Activated CD4-positive, alpha-beta memory T cell treated with anti-CD3 and anti-CD28 coated beads for 36 hours (primary cell): ENCODE measurements around the gene HLCS. TPM values are rescaled to one million over a fixed set of nuclear protein-coding genes. Genes with fewer than 3 reads are reported as not detected.

ENCODE experiments used
- CTCF ChIA-PET: fragments of 350-600 bp; sonication (Branson Sonifier 250); formaldehyde crosslinking; loops from one replicate; lab custom pipeline; 2021; ENCODE audit warnings: antibody characterized with exemption, inconsistent platforms; lab: Charles Lee
- POLR2A ChIA-PET: fragments of 350-600 bp; sonication (Branson Sonifier 250); formaldehyde crosslinking; loops from one replicate; lab custom pipeline; 2021; ENCODE audit warnings: antibody characterized with exemption; lab: Charles Lee
- DNase-seq: peaks from one replicate; pipeline ENCODE4 v3.0.0-alpha.2; 2020
- H3K27ac Mint-ChIP-seq: one replicate; pipeline ENCODE4 v1.8.0; 2021; ENCODE audit warnings: mixed read lengths
- H3K27me3 Mint-ChIP-seq: one replicate; pipeline ENCODE4 v1.8.0; 2021; ENCODE audit warnings: mixed read lengths
- H3K36me3 Mint-ChIP-seq: one replicate; pipeline ENCODE4 v1.8.0; 2021; ENCODE audit warnings: mixed read lengths
- H3K4me1 Mint-ChIP-seq: one replicate; pipeline ENCODE4 v1.8.0; 2021; ENCODE audit warnings: low read depth, mixed read lengths
- H3K4me3 Mint-ChIP-seq: one replicate; pipeline ENCODE4 v1.8.0; 2021; ENCODE audit warnings: mild to moderate bottlenecking, mixed read lengths
- H3K9me3 Mint-ChIP-seq: one replicate; pipeline ENCODE4 v1.8.0; 2021; ENCODE audit warnings: mixed read lengths
- intact Hi-C: fragments of 100-400 bp; cut with micrococcal nuclease; formaldehyde crosslinking; loops from one replicate; pipeline ENCODE4 v1.15.1; 2023
- total RNA-seq, 2 experiments: library from RNA; stranded (reverse); gene quantifications; one replicate each; pipeline ENCODE4 v1.2.3, GENCODE V29; 2021

HLCS gene
- total RNA-seq, 2 experiments from 2014 or later, result 12.7 to 17.5 TPM

DNA sequence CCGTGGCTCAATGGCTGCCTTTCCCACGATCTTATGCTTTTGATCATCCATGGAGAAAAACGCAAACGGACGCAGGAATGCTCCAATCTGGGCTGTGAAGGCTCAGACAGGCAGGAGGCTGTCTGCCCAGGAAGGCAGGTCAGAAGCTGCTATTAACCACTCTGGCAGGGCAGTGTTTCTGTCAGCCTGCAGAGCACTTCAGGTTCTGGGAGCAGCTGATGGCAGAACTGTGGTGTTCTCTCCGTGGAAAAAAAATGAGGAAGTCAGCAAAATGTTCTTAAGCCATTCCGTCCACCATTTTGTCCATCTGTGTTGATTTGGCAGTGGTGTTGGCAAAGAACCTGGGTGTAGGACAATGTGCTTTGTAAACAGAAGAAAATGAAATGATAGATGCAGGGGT lies 175.9 kb downstream of the HLCS start:
- CTCF ChIA-PET, result no interaction called here
- H3K9me3 Mint-ChIP-seq, result no peaks in the 10 kb centered on the region

DNA sequence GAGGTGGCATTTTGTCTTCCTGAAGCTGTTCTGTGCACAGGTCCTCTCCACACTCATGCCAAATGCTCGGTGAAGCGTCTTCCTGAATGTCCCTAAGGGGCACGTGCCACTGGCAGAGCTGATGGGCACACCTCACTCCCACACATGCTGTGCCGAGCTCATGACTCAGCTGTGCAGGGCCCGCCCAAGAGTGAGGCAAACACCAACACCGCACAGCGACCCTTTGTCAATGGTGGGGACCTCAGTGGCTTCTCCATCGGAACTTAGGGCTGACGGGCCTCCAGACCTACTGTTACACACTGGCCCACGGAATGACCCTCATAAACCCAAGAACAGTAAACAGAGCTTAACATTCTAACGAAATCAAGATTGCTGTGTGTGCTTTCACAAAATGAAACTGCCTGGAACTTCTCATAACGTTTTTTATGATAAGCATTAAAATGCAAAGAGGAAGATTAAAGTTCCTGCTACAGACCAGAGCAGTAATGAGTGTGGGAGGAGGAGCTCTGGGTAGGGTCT lies 178.3 kb downstream of the HLCS start:
- ChIA-PET POLR2A (no interaction called here), CTCF (interaction anchor here (0.5 to 1.2 kb wide), 2 partner anchors 129 to 178 kb away, joined by 3 read pairs; no protein-coding TSS in a partner anchor)
- no peaks in the 10 kb centered on the region for H3K9me3 Mint-ChIP-seq
- H3K4me1 Mint-ChIP-seq, result no peaks in the 10 kb centered on the region
- H3K36me3 Mint-ChIP-seq, result peaks cover 4% of the 10 kb centered on the region
- intact Hi-C loops, result no loop called here
- no peak overlapping the region for H3K27ac Mint-ChIP-seq
- no peak overlapping the region for H3K4me3 Mint-ChIP-seq
- no peak for DNase-seq
- H3K27me3 Mint-ChIP-seq, result no peaks in the 10 kb centered on the region

More for the DNA sequence above, 175.9 kb downstream of the HLCS start:
- no peak for DNase-seq
- POLR2A ChIA-PET, result no interaction called here
- no peaks in the 10 kb centered on the region for H3K4me1 Mint-ChIP-seq
- intact Hi-C loops, result no loop called here
- no peaks in the 10 kb centered on the region for H3K27me3 Mint-ChIP-seq
- no peak overlapping the region for H3K27ac Mint-ChIP-seq
- peaks cover 11% of the 10 kb centered on the region for H3K36me3 Mint-ChIP-seq
- no peak overlapping the region for H3K4me3 Mint-ChIP-seq

DNA sequence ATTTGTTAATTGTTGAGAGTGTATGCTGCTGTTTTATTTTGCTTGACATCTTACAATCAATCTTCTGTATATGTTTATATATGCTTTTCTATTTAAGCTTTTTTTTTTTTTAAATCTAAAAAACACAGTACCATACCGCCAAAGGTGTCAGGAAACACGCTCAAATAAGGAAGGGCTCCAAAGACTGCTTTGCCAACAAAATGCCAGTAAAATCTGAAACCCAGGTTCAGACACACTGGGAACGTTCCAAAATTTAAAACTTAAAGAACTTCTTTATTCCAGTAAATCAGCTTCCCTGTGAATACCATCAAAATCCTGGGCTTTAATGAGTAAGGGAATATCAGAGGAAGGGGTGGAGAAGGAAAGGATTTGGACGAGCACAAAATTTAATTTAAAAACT lies 180.3 kb downstream of the HLCS start:
- CTCF ChIA-PET, result interaction anchor here (0.6 kb wide), 1 partner anchor 57 kb away, joined by 3 read pairs; no protein-coding TSS in a partner anchor

DNA sequence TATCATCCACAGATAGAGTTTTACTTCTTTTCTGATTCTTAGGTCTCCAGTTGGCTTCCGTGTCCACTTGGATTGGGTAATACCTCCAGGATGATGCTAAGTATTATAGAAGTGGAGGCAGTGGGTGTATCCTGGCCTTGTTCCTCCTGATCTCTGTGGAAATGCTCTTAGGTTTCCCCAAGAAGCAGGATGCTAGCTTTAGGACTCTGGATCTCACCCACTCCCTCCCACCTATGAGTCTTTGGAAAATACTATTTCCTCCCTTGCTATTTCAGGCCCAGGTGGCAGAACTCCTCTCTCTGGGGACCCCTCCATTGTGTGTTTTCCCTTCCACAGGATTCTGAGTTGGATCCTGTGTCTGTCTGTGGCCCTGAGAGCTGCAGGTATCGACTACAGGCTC lies 180.9 kb downstream of the HLCS start:
- Mint-ChIP-seq H3K36me3 (peaks cover under 1% of the 10 kb centered on the region), H3K27me3 (no peaks in the 10 kb centered on the region)
- CTCF ChIA-PET, result interaction anchor here (0.6 kb wide), 1 partner anchor 58 kb away, joined by 3 read pairs; no protein-coding TSS in a partner anchor

More for the DNA sequence above, 180.3 kb downstream of the HLCS start:
- no peaks in the 10 kb centered on the region for H3K27me3 Mint-ChIP-seq
- no peak for DNase-seq
- H3K4me3 Mint-ChIP-seq, result no peak overlapping the region
- intact Hi-C loops, result no loop called here
- H3K27ac Mint-ChIP-seq, result no peak overlapping the region
- H3K9me3 Mint-ChIP-seq, result no peaks in the 10 kb centered on the region
- H3K4me1 Mint-ChIP-seq, result no peaks in the 10 kb centered on the region
- peaks cover 4% of the 10 kb centered on the region for H3K36me3 Mint-ChIP-seq
- POLR2A ChIA-PET, result no interaction called here

DNA sequence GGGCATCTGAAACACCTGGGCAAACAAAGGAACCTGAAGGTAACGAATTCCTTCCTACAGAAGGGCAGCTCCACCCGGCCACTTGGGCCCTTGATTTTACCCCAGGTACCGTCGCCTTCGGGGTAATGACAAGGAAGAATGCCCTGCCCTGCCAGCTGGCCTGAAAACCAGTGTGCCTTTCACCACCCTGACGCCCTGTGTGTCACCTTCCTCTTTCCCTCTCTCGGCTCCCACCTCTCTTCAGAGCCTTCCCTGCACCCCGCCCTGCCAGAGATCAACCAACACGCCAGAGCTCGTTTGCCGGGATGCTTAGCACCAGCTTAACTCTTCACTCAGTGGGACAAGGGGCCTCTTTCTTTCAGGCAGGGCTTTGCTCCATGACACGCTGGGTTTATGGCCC lies 181.5 kb downstream of the HLCS start:
- Mint-ChIP-seq H3K27ac (no peak overlapping the region), H3K36me3 (no peaks in the 10 kb centered on the region), H3K4me3 (no peak overlapping the region), H3K4me1 (no peaks in the 10 kb centered on the region), H3K9me3 (no peaks in the 10 kb centered on the region), H3K27me3 (no peaks in the 10 kb centered on the region)
- ChIA-PET CTCF (no interaction called here), POLR2A (no interaction called here)
- intact Hi-C loops, result no loop called here
- no peak for DNase-seq

More for the DNA sequence above, 180.9 kb downstream of the HLCS start:
- H3K9me3 Mint-ChIP-seq, result no peaks in the 10 kb centered on the region
- H3K4me1 Mint-ChIP-seq, result no peaks in the 10 kb centered on the region
- H3K27ac Mint-ChIP-seq, result no peak overlapping the region
- no peak for DNase-seq
- H3K4me3 Mint-ChIP-seq, result no peak overlapping the region
- intact Hi-C loops, result no loop called here
- POLR2A ChIA-PET, result no interaction called here

DNA sequence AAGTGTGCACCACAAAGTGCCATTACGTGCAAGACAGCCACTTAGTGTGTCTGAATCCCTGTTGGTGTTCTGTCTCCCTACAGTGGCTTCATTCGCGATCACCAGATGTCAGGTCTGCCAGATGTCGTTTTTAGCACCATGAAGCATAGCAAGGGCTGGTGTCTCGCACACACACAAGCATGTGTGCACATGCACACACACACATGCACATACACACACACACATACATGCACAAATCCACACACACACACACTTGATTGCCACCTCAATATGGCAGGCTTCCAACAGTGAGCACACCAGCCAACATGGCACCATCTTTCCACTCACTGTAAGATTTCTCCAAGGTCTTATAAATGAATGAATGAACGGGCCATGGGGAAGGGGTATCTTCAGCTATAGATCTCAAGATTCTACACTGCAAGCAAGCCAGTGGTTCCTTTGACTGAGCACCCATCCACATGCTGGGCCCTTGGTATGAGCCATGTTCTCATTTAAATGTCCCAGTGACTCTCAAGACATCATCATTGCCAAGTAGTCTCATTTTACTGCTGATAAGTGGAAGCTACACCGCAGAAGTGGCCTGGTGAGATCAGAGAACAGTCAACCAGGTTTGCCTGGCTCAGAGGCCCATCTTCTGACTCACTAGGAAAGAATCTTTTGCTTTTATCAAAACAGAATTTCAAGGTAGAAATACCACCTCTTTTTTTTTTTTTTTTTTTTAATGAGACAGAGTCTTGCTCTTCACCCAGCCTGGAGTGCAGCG lies 182.7 kb downstream of the HLCS start:
- Mint-ChIP-seq H3K4me3 (no peak overlapping the region), H3K36me3 (no peaks in the 10 kb centered on the region), H3K9me3 (no peaks in the 10 kb centered on the region), H3K4me1 (no peaks in the 10 kb centered on the region), H3K27ac (no peak overlapping the region), H3K27me3 (no peaks in the 10 kb centered on the region)
- intact Hi-C loops, result no loop called here
- ChIA-PET CTCF (no interaction called here), POLR2A (no interaction called here)
- peak; percentile 22 for DNase-seq

DNA sequence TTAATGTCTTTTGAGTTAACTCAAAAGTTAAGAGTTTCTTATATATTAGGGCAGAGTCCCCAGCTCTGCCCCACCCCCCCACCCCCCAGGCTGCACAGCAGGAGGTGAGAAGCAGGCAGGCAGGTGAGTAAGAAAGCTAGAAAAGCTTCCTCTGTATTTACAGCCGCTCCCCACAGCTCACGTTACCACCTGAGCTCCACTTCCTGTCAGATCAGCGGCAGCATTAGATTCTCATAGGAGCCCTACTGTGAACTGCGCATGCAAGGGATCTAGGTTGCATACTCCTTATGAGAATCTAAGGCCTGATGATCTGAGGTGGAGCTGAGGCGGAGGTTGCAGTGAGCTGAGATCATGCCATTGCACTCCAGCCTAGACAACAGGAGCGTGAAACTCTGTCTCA lies 185.6 kb downstream of the HLCS start:
- no peak for DNase-seq
- CTCF ChIA-PET, result interaction anchor here (0.6 kb wide), 1 partner anchor 639 kb away, joined by 3 read pairs; no protein-coding TSS in a partner anchor
- Mint-ChIP-seq H3K27me3 (no peaks in the 10 kb centered on the region), H3K27ac (no peak overlapping the region), H3K9me3 (no peaks in the 10 kb centered on the region), H3K36me3 (no peaks in the 10 kb centered on the region), H3K4me1 (no peaks in the 10 kb centered on the region), H3K4me3 (no peak overlapping the region)
- intact Hi-C loops, result no loop called here
- POLR2A ChIA-PET, result no interaction called here

DNA sequence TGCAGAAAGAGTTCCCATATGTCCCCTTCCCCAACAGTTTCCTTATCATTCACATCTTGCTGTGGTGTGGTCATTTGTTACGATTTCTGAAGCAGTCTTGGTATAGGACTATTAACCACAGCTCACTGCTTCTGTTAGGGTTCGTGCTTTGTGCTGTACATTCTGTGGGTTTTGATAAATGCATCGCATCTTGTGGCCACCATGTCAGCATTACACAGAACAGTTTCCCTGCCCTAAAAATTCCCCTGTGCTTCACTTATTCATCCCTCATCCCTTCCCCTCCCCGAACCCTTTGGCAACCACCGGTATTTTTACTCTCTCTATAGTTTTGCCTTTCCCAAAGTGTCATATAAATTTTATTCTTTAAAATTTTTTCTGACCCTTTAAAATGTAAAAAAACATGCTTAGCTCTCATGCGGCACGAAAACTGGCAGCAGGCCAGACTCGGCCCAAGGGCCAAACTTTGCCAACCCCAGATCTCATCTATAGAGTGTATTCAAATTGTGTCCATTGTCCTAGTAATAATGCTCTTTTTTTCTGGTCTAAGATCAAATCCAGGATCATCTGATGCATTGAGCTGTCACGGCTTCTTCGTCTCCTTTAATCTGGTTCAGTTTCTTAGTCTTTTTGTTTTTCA lies 189.4 kb downstream of the HLCS start:
- no peaks in the 10 kb centered on the region for H3K27me3 Mint-ChIP-seq
- H3K9me3 Mint-ChIP-seq, result no peaks in the 10 kb centered on the region
- H3K4me1 Mint-ChIP-seq, result no peaks in the 10 kb centered on the region
- no peak overlapping the region for H3K4me3 Mint-ChIP-seq
- intact Hi-C loops, result no loop called here
- no peak for DNase-seq
- H3K27ac Mint-ChIP-seq, result no peak overlapping the region
- no peaks in the 10 kb centered on the region for H3K36me3 Mint-ChIP-seq
- POLR2A ChIA-PET, result no interaction called here
- CTCF ChIA-PET, result no interaction called here

DNA sequence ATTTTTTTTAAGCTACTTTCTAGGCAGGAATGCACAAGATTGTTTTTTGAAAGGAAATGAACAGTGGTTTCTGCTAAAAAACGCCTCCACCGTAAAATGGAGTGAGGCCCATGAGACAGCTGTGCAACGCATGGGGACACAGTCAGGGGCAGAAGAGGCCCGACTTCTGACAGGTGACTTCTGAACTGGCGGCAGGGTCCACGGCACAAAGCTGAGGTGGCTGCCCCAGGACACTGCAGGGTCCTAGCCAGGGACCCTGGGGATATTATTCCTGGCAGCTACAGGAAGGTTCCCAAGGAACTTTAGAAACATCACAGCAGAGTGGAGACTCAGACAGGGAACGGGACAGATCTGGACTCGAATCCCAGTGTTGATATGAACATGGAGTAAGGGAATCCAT lies 192.5 kb downstream of the HLCS start:
- no peak overlapping the region for H3K27ac Mint-ChIP-seq
- CTCF ChIA-PET, result no interaction called here
- no peaks in the 10 kb centered on the region for H3K4me1 Mint-ChIP-seq
- no peak for DNase-seq
- intact Hi-C loops, result no loop called here
- POLR2A ChIA-PET, result no interaction called here
- no peaks in the 10 kb centered on the region for H3K36me3 Mint-ChIP-seq
- no peaks in the 10 kb centered on the region for H3K9me3 Mint-ChIP-seq
- no peak overlapping the region for H3K4me3 Mint-ChIP-seq
- no peaks in the 10 kb centered on the region for H3K27me3 Mint-ChIP-seq

DNA sequence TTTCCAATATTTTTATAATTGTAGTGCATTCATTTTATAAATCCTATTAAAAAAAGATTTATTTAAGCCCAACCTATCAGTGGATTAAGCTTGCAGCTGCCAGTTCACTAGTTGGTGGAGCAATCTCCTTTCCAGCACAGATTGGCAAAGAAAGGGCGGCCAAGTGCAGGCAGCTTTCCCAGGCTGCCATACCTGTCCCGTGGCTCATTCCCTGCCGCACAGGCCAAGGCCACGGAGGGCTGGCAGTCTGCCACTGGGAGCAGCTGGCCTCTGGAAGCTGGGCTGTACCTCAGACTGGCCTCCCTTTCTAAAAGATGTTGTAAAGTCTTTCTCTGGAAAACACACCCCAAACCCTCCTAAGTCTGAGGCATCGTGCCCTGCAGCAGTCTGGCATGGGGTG lies 193.4 kb downstream of the HLCS start:
- ChIA-PET CTCF (no interaction called here), POLR2A (no interaction called here)
- Mint-ChIP-seq H3K27me3 (no peaks in the 10 kb centered on the region), H3K9me3 (no peaks in the 10 kb centered on the region), H3K27ac (no peak overlapping the region), H3K4me1 (no peaks in the 10 kb centered on the region), H3K4me3 (no peak overlapping the region), H3K36me3 (no peaks in the 10 kb centered on the region)
- intact Hi-C loops, result no loop called here
- DNase-seq, result no peak

DNA sequence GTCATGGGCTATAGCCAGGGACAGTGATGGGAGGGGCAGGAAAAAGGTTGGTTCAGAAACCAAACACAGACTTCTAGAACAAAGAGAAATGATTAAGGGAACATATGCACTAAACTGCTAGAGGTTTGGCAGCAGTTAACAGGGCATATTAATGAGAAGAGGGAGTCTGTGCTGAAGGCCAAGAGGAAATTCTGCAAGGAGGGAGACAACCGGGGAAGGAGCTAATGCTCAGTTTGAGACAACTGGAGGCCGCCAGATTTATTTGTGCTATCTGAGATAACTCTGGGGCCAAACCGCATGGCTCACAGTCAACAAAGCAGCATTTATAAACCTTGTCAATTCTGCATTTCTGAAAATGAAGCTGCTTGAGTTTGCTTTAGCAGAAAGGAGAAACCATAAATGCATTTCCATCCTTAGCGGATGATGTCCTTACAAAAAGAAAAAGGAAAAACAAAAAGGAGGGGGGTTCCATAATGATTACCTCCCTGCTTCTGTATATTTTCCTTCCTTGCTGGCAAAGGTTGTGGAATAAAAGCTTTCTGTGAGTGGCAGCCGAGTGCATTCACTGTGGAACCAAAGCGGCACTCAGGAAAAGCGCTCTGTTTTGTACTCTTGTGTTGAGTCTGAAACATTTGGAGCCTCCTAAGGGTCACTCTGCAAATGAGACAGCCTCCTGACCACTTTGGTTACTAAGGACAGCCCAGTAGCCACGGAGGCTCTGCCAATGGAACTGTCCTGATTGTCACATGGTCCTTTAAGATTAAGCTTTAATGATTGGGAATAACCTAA lies 197.2 kb downstream of the HLCS start:
- ChIA-PET CTCF (no interaction called here), POLR2A (no interaction called here)
- H3K36me3 Mint-ChIP-seq, result peaks cover 10% of the 10 kb centered on the region
- intact Hi-C loops, result no loop called here
- H3K9me3 Mint-ChIP-seq, result no peaks in the 10 kb centered on the region
- no peaks in the 10 kb centered on the region for H3K4me1 Mint-ChIP-seq
- no peaks in the 10 kb centered on the region for H3K27me3 Mint-ChIP-seq
- H3K27ac Mint-ChIP-seq, result no peak overlapping the region
- H3K4me3 Mint-ChIP-seq, result no peak overlapping the region
- DNase-seq, result no peak

DNA sequence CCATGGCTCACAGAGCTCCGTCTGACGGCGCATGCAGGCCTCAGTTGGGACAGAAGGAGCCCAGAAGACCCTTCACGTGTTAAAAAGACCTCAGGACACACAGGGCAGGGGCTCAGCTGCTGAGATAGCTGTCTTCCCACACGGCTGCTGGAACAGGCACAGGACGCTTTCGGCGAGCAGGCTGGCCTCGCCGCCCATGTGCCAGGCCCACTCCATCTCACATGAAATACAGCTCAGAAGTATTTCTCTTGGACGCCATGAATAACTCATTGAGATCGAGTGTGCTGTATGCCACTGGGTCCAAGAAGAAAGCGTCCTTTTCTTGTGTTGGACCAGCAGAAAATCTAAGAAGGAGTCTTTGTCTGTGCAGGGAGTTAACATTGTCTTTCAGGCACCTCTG lies 198.0 kb downstream of the HLCS start:
- Mint-ChIP-seq H3K27ac (no peak overlapping the region), H3K9me3 (no peaks in the 10 kb centered on the region), H3K36me3 (peaks cover 10% of the 10 kb centered on the region), H3K4me3 (no peak overlapping the region), H3K27me3 (no peaks in the 10 kb centered on the region), H3K4me1 (no peaks in the 10 kb centered on the region)
- ChIA-PET POLR2A (no interaction called here), CTCF (no interaction called here)
- DNase-seq, result no peak
- intact Hi-C loops, result no loop called here
